GM21526 (cell line): ENCODE measurements around the gene FAM163B.

Experiments used
- ATAC-seq: cut with Tn5 transposase; IDR thresholded peaks from one replicate; pipeline ENCODE4 v1.9.1; 2021; ENCODE audit warnings: moderate library complexity; ENCODE audit not compliant: unreplicated experiment, low FRiP score

FAM163B gene

GRCh38 chr9:133609311-133610098 is at the start of gene FAM163B:
TSS of gene FAM163B (minus strand) at chr9:133609389. CDS start at chr9:133580223, 29,166 bp downstream.
- ATAC-seq = no peak

DNA sequence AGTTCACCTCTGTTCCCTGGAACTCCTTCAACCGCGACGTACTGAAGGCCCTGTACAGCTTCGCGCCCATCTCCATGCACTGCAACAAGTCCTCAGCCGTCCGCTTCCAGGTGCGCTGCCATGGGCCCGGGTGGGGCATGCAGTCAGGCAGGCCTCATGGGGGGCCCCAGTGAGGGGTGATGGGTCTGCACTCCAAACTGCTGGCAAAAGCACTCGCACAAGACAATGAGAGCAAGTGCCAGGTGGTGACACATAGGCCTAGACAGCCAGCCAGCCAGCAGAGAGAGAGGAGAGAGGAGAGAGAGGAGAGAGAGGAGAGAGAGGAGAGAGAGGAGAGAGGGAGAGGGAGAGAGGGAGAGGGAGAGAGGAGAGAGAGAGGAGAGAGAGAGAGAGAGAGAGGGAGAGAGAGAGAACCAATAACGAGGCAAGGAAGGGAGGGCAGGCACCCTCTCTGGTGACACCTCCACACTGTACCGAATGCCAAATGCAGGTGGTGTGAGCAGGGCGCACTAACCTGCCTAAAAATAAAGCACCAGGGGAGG is 48.0 kb upstream of the FAM163B start:
- no peak for ATAC-seq

GRCh38 chr9:133656211-133657119 is 47.3 kb upstream of the FAM163B start:
- no peak for ATAC-seq

GRCh38 chr9:133655701-133656100 is 46.5 kb upstream of the FAM163B start:
- no peak for ATAC-seq

DNA sequence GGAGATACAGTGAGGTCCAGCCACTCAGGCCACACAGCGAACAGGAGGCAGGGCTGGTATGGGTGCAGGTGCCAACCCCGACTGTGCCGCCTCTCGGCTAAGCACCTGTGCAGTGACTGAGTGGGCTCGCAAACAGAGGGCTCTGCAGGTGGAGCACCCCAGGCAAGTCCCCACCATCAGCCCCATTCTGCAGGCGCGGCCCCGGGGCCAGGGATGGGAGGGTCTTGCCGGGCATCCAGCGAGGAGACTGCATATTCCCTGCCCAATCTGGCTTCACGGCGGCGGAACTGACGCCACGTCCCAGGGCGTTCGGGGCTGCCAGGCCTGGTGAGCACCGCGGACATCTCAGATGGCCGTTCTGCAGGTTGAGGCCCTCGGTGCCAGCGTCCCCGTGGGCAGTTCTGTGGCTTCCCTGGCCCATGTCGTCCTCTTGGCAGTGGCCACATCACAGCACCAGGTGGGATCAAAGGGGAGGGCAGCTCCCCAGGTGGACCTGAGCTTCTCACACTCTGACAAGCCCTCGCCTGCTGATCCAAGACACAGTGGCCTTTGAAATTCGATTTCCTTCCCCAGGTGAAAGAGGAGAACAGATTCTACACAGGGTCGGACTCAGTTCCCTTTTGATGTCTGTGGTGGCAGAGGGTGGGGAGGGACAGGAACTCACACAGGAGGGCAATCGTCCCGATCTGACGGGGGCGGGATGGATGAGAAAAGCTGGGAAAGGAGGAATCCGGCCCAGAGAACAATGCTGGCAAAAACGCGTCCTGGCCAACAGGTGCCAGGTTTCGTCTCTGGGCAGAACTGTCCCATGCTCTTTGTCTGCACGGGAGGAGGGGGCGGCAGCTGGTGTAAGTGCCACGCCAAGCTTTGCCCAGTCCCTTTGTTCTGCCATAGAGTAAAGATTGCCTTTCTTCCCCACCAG is 45.8 kb upstream of the FAM163B start:
- ATAC-seq = no peak

DNA sequence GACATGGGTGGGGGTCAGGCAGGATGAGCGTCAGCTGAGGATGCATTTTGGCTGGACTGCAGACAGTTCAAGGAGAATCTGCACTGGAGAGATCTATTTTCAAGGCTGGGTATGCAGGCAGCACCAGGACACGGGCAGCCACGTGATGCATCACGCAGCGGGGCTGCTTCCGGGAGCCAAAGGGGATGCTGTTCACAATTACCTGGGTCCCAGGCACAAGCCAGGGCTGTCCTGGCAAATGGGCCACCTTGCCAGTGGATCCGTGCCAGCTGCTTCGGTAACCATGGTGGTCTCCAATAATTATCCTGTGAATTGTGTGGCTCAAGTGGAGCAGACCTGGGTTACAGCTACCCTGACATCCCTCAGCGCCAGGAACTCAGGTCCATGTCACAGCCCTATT is 44.4 kb upstream of the FAM163B start:
- ATAC-seq = no peak

GRCh38 chr9:133650026-133650425 is 40.8 kb upstream of the FAM163B start:
- ATAC-seq = no peak

- no peak for ATAC-seq
Measured at GRCh38 chr9:133649194-133649593, 40.0 kb upstream of the FAM163B start.

DNA sequence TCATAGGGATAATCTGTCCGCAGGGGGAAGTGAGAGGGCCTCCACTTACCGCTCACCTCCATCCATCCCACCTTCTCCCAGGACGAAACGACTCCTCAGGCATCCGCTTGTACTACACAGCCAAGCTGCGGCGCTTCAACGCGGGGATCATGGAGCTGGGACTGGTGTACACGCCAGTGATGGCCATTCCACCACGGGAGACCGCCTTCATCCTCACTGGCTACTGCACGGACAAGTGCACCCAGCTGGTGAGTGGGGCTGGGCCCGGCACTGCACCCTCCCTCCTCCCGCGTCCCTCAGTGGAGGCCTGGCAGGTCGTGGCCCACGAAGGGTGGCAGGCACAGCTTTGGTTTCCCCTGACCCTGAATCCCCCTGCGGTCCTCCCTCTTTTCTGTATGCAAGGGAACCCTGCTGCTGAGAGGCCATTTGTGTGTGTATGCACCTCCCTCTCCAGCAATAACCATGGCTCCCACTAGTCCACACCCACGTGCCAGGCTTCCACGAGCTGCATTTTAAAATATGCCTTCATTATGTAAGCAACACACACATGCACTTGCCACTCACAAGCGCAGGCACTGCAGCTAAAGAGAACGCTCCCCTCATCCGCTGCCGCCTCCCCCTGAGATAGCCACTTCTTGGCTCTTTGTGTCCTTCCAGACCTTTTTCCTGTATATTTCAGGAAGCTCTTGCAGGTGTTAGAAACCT is 38.7 kb upstream of the FAM163B start:
- no peak for ATAC-seq

GRCh38 chr9:133647148-133647547 is 38.0 kb upstream of the FAM163B start:
- ATAC-seq = no peak

DNA sequence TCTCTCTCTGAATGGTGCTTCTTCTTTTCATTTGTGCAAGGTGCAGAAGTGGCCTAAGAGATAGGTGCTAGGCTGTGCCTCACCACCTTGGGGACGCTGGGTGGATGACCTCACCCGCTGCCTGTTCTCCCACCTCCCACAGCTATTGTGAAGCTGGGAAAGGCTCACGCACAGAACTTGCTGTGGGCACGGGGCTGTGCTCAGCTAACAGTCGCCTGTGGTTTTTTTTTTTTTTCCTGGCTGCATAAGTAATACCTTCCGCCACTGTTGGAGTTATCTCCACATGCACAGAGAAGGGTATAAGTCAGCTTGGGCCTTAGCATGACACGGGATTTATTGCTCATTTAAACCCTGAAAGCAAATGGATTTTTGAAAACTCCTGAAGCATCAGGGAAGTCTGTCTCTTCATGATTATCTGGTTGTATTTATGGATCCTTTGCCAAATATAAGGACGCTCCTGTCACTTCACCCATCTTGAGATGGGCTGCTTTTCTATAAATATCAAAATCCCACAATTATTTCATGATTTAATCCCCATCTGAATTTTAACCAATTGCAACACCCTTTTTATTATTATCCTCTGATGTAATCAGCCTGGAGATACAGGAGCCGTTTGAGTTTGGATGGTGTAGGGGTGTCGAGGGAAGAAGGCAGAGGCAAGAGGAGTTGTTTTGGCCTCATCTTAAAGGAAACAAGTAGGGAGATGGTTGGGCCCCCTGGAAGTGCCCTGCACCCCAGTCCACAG is 36.0 kb upstream of the FAM163B start:
- no peak for ATAC-seq

DNA sequence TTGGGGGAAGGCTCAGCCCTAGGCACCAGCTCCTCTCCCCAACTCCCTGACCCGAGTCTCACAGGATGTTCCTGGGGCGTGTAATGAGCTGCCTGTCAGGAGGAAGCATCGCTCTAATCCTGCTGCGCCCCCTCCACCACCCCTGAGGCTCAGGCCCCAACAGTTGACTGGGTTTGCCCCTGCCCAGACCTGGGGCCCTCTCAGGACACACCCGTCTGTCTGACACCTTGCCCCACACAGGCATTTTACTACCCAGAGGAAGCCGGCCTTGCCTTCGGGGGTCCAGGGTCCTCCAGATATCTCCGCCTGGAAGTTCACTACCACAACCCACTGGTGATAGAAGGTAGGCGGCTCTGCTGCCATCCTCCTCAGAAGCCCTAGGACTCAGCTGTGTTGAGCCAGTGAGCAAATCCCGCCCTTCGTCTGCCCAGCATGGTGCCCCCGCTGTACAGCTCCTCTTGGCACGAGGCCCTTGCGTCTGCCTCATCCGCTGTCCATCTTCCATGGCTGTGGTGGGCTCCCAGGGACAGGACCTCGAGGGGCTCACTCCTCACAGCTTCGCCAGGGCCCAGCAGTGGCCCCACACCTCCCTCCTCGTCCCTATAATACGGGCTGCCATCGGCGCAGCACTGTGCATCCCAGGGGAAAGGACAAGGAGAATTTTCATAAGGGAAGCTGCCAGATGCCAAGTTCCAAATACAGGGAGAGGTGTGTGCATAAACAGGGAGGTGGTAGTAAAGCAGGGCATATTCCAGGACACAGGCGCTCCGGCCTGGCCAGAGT is 35.0 kb upstream of the FAM163B start:
- ATAC-seq = no peak

GRCh38 chr9:133643362-133643755 is 34.2 kb upstream of the FAM163B start:
- ATAC-seq = no peak

DNA sequence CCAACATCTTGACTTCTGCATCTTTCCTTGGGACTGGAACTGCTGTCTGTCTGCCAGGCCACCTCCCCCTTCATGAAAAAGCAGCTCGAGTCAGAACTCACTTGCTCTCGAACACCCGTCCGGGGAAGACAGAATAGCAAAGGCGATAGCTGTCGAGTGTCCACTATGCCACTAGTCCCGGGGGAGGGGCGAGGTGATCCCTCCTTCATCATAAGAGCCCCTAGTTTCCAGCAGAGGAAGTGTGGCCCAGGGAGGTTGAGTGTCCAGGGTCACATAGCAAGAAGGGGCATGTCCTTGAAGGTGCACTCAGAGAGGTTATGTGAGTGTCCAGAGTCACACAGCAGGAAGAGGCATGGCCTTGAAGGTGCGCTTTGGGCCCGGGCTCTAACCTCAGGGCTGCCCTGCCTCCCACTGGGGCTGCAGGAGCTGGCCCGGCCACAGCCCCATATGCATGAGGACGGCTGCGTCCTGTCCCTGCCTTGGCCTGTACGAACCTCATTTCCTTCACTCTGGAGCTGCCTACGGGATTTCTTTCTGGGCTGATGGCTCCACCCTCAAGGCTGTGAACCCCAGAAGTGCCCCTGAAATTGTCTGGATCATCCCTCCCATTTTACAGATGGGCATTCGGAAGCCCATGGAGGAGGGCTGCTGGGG is 33.6 kb upstream of the FAM163B start:
- no peak for ATAC-seq

DNA sequence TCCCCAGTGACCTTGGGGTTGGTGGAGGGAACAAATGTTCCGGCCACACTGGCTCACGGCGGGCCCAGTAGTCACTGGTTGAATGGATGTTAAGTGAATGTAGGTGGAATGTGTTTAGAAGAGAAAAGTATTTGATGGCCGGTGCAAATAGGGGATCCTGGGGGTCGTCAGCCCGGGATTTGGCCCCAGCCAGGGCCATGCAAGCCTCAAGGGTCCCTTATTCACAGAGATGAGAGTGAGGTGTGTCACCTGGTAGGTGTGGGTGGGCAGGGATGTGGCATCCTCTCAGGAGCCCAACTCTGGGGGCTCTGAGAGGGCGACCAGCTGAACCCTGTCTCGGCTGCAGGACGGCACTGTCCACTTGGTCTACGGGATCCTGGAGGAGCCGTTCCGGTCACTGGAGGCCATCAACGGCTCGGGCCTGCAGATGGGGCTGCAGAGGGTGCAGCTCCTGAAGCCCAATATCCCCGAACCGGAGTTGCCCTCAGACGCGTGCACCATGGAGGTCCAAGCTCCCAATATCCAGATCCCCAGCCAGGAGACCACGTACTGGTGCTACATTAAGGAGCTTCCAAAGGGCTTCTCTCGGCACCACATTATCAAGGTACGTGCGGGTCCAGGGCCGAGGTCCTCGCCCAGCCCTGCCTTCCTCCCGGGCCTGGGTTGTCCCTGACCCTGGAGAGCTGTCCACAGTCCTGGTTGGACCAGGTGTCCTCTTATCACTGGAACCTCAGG is 32.8 kb upstream of the FAM163B start:
- no peak for ATAC-seq

- no peak for ATAC-seq
Measured at GRCh38 chr9:133641396-133641655, 32.1 kb upstream of the FAM163B start.
